Ovary (tissue), 3 donors: ENCODE results near the gene MRRF.

Experiments
- EP300 ChIP-seq: sonication (generic); formaldehyde crosslinking; IDR thresholded peaks from one replicate; pipeline ENCODE4 v1.6.1; 2017; ENCODE audit warnings: antibody characterized with exemption
- POLR2A ChIP-seq: fragments of 450-650 bp; IDR thresholded peaks from one replicate; pipeline ENCODE4 v1.6.1; 2017; ENCODE audit warnings: antibody characterized with exemption, mild to moderate bottlenecking, moderate library complexity
- TF ChIP-seq, protein P1 (sequence below), 3 donors: fragments of 450-650 bp in 2 of 3; fragments of 200-600 bp in 1 of 3; IDR thresholded peaks; one replicate each; pipeline versions ENCODE4 v1.5.1 to v1.8.0; 2016 to 2022; ENCODE audit warnings: antibody characterized with exemption in 3 of 3, mild to moderate bottlenecking in 1 of 3
- donor health status: DM: no; HTN: no; CAD: no.

DNA sequence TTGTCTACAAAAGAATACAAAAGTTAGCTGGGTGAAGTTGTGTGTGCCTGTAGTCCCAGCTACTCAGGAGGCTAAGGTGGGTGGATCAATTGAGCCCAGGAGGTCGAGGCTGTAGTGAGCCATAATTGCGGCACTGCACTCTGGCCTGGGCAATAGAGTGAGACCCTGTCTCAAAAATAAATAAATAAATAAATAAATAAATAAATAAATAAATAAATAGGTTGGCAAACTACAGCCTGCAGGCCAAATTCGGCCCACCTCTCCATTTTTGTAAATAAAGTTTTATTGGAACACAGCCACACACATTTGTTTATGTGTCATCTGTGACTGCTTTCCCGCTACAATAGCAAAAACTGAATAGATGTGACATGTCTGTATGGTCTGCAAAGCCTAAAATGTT is 115.6 kb downstream of the MRRF start:
- TF ChIP-seq EP300 (no peak), POLR2A (no peak)
- TF ChIP-seq, protein P1, sequence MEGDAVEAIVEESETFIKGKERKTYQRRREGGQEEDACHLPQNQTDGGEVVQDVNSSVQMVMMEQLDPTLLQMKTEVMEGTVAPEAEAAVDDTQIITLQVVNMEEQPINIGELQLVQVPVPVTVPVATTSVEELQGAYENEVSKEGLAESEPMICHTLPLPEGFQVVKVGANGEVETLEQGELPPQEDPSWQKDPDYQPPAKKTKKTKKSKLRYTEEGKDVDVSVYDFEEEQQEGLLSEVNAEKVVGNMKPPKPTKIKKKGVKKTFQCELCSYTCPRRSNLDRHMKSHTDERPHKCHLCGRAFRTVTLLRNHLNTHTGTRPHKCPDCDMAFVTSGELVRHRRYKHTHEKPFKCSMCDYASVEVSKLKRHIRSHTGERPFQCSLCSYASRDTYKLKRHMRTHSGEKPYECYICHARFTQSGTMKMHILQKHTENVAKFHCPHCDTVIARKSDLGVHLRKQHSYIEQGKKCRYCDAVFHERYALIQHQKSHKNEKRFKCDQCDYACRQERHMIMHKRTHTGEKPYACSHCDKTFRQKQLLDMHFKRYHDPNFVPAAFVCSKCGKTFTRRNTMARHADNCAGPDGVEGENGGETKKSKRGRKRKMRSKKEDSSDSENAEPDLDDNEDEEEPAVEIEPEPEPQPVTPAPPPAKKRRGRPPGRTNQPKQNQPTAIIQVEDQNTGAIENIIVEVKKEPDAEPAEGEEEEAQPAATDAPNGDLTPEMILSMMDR (IDR thresholded peaks at IDR 0.05): no peak
